Spinal cord (tissue), 10 donors: ENCODE measurements around the gene MOV10. TPM values are rescaled to one million over a fixed set of nuclear protein-coding genes. Genes with fewer than 3 reads are reported as not detected.
"Not testable (repeated sequence)": the region's sequence is repeated elsewhere in the genome, so short reads cannot be mapped to it uniquely, and the experiment has no call there.

Source experiments
- DNase-seq, 6 donors: peaks; one replicate each; pipeline versions ENCODE4 v3.0.0 to v3.0.0-alpha.2; 2013 to 2015; ENCODE audit warnings: low spot score in 6 of 6, low read depth in 4 of 6
- H3K27ac ChIP-seq: one replicate; pipeline ENCODE4 v1.5.1; 2013; ENCODE audit warnings: low read depth, low read length, control low read depth
- H3K27me3 ChIP-seq: one replicate; pipeline ENCODE4 v1.6.1; 2013; ENCODE audit warnings: low read length; ENCODE audit not compliant: control insufficient read depth, insufficient read depth
- H3K36me3 ChIP-seq: one replicate; pipeline ENCODE4 v1.6.1; 2013; ENCODE audit warnings: low read length; ENCODE audit not compliant: control insufficient read depth, insufficient read depth
- H3K4me1 ChIP-seq: one replicate; pipeline ENCODE4 v1.6.1; 2013; ENCODE audit warnings: low read length; ENCODE audit not compliant: control insufficient read depth, insufficient read depth
- H3K4me3 ChIP-seq: one replicate; pipeline ENCODE4 v1.5.1; 2013; ENCODE audit warnings: low read depth, low read length, control low read depth
- H3K9me3 ChIP-seq: one replicate; pipeline ENCODE4 v1.6.1; 2013; ENCODE audit warnings: low read length; ENCODE audit not compliant: control insufficient read depth, insufficient read depth
- WGBS: methylation state at CpG from one replicate; pipeline ENCODE4 v1.1.5; 2013; ENCODE audit warnings: missing lambda C conversion rate; ENCODE audit not compliant: insufficient coverage; 5-methylcytosine and 5-hydroxymethylcytosine counted together
- polyA plus RNA-seq, 2 donors: library from polyadenylated mRNA; unstranded; fragments of 120-200 nt; gene quantifications; one replicate each; pipeline ENCODE4 v1.2.1, GENCODE V29; 2013; ENCODE audit not compliant: insufficient read length in 2 of 2
- total RNA-seq, 2 donors: library from RNA; depleted of rRNA in 1 of 2; stranded (reverse); fragments of 120-200 nt in 1 of 2; fragments of >200 nt in 1 of 2; gene quantifications; one replicate each; pipeline versions ENCODE4 v1.2.3 to v1.2.4, GENCODE V29; 2013 to 2014
- donor health status: healthy.

MOV10 gene
- total and polyA plus RNA-seq, 4 donors, result 17.0 to 58.5 (median 48.4) TPM

GRCh38 chr1:112716133-112716720 lies 41.8 kb downstream of the MOV10 start:
- H3K36me3 ChIP-seq, result no peaks in the 10 kb centered on the region
- no peaks in the 10 kb centered on the region for H3K9me3 ChIP-seq
- 25% methylated on average over 7 of the region's 13 CpGs for WGBS
- peaks cover 39% of the 10 kb centered on the region for H3K4me1 ChIP-seq
- peak in 5 of 6 donors; percentile 87 to 98 (median 92) for DNase-seq
- H3K27me3 ChIP-seq, result peaks cover 19% of the 10 kb centered on the region
- H3K27ac ChIP-seq, result peak overlapping the region; percentile 13
- peak overlapping the region; percentile 70 for H3K4me3 ChIP-seq

- no peak for DNase-seq
- H3K27me3 ChIP-seq, result peaks cover 19% of the 10 kb centered on the region
- no peaks in the 10 kb centered on the region for H3K36me3 ChIP-seq
- H3K9me3 ChIP-seq, result no peaks in the 10 kb centered on the region
- WGBS, result no CpG with 5 or more reads among the region's 2 CpGs
- H3K27ac ChIP-seq, result no peak overlapping the region
- H3K4me1 ChIP-seq, result peaks cover 41% of the 10 kb centered on the region
- H3K4me3 ChIP-seq, result no peak overlapping the region
Measured at GRCh38 chr1:112717263-112717873, 42.9 kb downstream of the MOV10 start.

GRCh38 chr1:112718691-112719418 lies 44.4 kb downstream of the MOV10 start:
- H3K27me3 ChIP-seq, result peaks cover 17% of the 10 kb centered on the region
- H3K36me3 ChIP-seq, result no peaks in the 10 kb centered on the region
- 17% methylated on average over 43 of the region's 44 CpGs for WGBS
- DNase-seq, result peak in 3 of 6 donors; percentile 48 to 87 (median 79)
- no peaks in the 10 kb centered on the region for H3K9me3 ChIP-seq
- H3K4me3 ChIP-seq, result no peak overlapping the region
- no peak overlapping the region for H3K27ac ChIP-seq
- peaks cover 46% of the 10 kb centered on the region for H3K4me1 ChIP-seq

DNA sequence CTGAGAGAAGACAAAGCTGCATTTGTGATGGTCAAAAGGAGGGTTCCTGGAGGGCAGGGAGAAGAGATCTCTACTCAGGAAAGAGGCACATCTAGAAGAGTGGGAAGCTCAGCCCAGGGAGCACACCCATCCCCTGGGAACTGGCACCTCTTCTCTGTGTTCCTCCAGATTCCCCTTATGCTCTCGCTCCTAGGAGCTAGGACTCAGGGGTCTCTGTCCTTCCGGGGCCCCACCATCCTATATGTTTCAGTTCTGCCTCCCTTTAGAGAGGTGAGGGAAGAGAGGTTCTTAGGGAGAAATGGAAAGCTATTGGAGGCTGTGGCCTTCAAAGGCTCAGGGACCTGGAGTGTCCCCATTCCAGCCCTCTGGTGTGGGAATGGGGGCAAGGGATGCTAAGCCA lies 45.2 kb downstream of the MOV10 start:
- H3K27me3 ChIP-seq, result peaks cover 10% of the 10 kb centered on the region
- WGBS, result no CpG with 5 or more reads among the region's 2 CpGs
- no peaks in the 10 kb centered on the region for H3K36me3 ChIP-seq
- H3K9me3 ChIP-seq, result no peaks in the 10 kb centered on the region
- peaks cover 38% of the 10 kb centered on the region for H3K4me1 ChIP-seq
- H3K4me3 ChIP-seq, result no peak overlapping the region
- DNase-seq, result no peak
- no peak overlapping the region for H3K27ac ChIP-seq

DNA sequence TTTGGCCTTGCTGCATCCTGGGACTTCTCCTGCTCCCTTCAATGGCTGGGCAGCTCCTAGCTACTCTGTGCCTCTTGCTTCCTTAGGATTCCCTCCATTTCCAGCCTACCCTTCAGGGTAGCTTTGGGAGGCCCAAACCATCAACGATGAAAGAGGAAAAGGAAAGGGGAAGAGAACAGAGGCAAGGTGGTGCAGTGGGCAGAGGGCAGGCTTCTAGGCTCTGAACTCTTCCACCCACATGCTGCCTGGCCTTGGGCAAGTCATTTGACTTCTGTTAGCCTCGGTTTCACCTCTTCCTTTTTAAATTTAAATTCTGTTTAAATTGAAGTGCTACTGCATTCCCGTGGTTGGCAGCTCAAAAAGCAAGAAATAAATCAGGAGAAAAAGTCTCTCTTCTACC lies 46.3 kb downstream of the MOV10 start:
- no peak overlapping the region for H3K27ac ChIP-seq
- WGBS, result no CpG with 5 or more reads among the region's 3 CpGs

GRCh38 chr1:112721294-112721693 lies 46.8 kb downstream of the MOV10 start:
- WGBS, result 86% methylated on average over 2 of the region's 2 CpGs
- H3K4me1 ChIP-seq, result peaks cover 25% of the 10 kb centered on the region
- not testable (repeated sequence) for H3K4me3 ChIP-seq, H3K27ac ChIP-seq, H3K27me3 ChIP-seq, DNase-seq, H3K36me3 ChIP-seq, H3K9me3 ChIP-seq

More for the DNA sequence above, 46.3 kb downstream of the MOV10 start:
- peaks cover 9% of the 10 kb centered on the region for H3K27me3 ChIP-seq
- H3K9me3 ChIP-seq, result no peaks in the 10 kb centered on the region
- H3K36me3 ChIP-seq, result no peaks in the 10 kb centered on the region
- no peak for DNase-seq
- no peak overlapping the region for H3K4me3 ChIP-seq
- H3K4me1 ChIP-seq, result peaks cover 30% of the 10 kb centered on the region

GRCh38 chr1:112721966-112722524 lies 47.6 kb downstream of the MOV10 start:
- peak in 1 of 6 donors; percentile 6 for DNase-seq
- Histone ChIP-seq H3K27ac (no peak overlapping the region), H3K9me3 (no peaks in the 10 kb centered on the region), H3K4me3 (no peak overlapping the region), H3K36me3 (no peaks in the 10 kb centered on the region), H3K4me1 (peaks cover 22% of the 10 kb centered on the region), H3K27me3 (peaks cover 9% of the 10 kb centered on the region)
- WGBS, result 57% methylated on average over 7 of the region's 10 CpGs

- Histone ChIP-seq H3K4me3 (peak overlapping the region; percentile 4), H3K9me3 (no peaks in the 10 kb centered on the region), H3K27ac (no peak overlapping the region), H3K27me3 (peaks cover 6% of the 10 kb centered on the region), H3K4me1 (peaks cover 22% of the 10 kb centered on the region), H3K36me3 (no peaks in the 10 kb centered on the region)
- DNase-seq, result peak in 1 of 6 donors; percentile 18
- WGBS, result 17% methylated on average over 32 of the region's 35 CpGs
Measured at GRCh38 chr1:112722601-112723510, 48.4 kb downstream of the MOV10 start.

GRCh38 chr1:112723511-112723839 lies 49.0 kb downstream of the MOV10 start:
- DNase-seq, result no peak
- H3K4me3 ChIP-seq, result no peak overlapping the region
- peaks cover 21% of the 10 kb centered on the region for H3K4me1 ChIP-seq
- H3K9me3 ChIP-seq, result no peaks in the 10 kb centered on the region
- no peak overlapping the region for H3K27ac ChIP-seq
- H3K27me3 ChIP-seq, result peaks cover 4% of the 10 kb centered on the region
- no peaks in the 10 kb centered on the region for H3K36me3 ChIP-seq
- 79% methylated on average over 5 of the region's 8 CpGs for WGBS
